ENCODE measurements around the gene PHYKPL.
"Not testable (repeated sequence)": the region's sequence is repeated elsewhere in the genome, so short reads cannot be mapped to it uniquely, and the experiment has no call there.

The PHYKPL gene

GRCh38 chr5:178206166-178207101 lies 26.2 kb downstream of the PHYKPL start:
- no peak for DNase-seq (ENCODE audit: low read depth)

GRCh38 chr5:178205749-178206047 lies 26.9 kb downstream of the PHYKPL start:
- DNase-seq (ENCODE audit: low read depth) = no peak

GRCh38 chr5:178204935-178205748 lies 27.5 kb downstream of the PHYKPL start:
- peak; percentile 55 for DNase-seq (ENCODE audit: low read depth)

DNA sequence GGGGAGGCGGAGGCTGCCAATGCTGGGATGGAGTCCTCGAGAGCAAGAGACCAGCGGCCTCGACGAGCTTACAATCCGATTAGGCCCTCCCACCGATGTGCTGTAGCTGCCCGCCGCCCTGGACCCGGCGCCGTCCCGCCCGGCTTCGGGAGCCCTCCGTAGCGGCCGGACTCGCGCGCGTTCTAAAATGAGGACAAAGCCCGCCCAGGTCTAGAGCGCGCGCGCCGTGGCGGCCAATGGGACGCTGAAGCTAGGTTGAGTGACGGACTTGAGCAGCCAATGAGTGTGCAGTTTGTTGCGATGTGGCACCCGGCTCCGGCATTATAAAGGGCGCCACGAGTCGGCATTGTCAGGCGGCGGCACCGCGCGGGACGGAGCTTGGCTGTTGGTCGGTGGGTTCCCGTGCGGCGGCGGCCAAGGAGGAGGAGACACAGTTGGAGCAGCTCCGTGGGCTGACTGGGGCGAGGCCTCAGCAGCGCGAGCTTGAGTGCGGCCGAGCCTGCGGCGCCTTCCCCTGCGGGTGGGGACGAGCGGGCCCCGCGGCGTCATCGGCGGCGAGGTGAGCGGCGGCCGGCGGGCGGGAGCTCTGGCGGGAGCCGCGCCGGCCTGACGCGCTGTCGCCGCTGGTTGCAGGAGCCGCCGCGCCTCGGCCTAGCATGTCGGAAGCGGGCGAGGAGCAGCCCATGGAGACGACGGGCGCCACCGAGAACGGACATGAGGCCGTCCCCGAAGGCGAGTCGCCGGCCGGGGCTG lies 28.2 kb downstream of the PHYKPL start, which contains the start of gene HNRNPAB:
Gene HNRNPAB, plus strand, starts transcription at position 352 of the 753 bp plus-strand sequence. Its CDS starts 305 bp downstream, at position 657.
- peak; percentile 92 for DNase-seq (ENCODE audit: low read depth)

- DNase-seq (ENCODE audit: low read depth) = no peak
These were observed 28.9 kb downstream of the PHYKPL start for GRCh38 chr5:178203670-178204181.

- no peak for DNase-seq (ENCODE audit: low read depth)
These were observed 30.1 kb downstream of the PHYKPL start for GRCh38 chr5:178202541-178202940.

DNA sequence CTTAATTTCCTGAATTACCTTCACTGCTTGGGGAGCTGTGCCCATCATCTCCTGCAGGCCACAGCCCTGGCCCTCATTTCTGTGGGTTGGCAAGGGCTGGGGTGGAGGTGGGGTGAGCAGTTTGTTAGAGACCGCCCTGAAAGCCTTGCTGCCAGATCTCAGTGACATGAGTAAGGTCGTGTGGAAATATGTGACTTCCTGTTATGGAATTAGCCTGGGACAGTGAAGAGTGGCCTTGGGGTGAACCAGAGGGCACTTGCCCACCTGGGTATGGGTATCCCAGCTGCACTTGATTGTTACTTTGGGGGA lies 30.7 kb downstream of the PHYKPL start:
- no peak for DNase-seq (ENCODE audit: low read depth)

GRCh38 chr5:178201221-178201926 lies 31.2 kb downstream of the PHYKPL start:
- no peak for DNase-seq (ENCODE audit: low read depth)

- no peak for DNase-seq (ENCODE audit: low read depth)
These were observed 32.8 kb downstream of the PHYKPL start for GRCh38 chr5:178199581-178200434.

GRCh38 chr5:178198706-178199105 lies 33.9 kb downstream of the PHYKPL start:
- no peak for DNase-seq (ENCODE audit: low read depth)

GRCh38 chr5:178198151-178198550 lies 34.5 kb downstream of the PHYKPL start:
- DNase-seq (ENCODE audit: low read depth) = not testable (repeated sequence)

GRCh38 chr5:178196986-178197385 lies 35.6 kb downstream of the PHYKPL start:
- DNase-seq (ENCODE audit: low read depth) = no peak

GRCh38 chr5:178196281-178196812 lies 36.3 kb downstream of the PHYKPL start:
- no peak for DNase-seq (ENCODE audit: low read depth)

GRCh38 chr5:178194026-178194425 lies 38.6 kb downstream of the PHYKPL start:
- DNase-seq (ENCODE audit: low read depth) = no peak

GRCh38 chr5:178193251-178193809 lies 39.3 kb downstream of the PHYKPL start:
- DNase-seq (ENCODE audit: low read depth) = no peak

DNA sequence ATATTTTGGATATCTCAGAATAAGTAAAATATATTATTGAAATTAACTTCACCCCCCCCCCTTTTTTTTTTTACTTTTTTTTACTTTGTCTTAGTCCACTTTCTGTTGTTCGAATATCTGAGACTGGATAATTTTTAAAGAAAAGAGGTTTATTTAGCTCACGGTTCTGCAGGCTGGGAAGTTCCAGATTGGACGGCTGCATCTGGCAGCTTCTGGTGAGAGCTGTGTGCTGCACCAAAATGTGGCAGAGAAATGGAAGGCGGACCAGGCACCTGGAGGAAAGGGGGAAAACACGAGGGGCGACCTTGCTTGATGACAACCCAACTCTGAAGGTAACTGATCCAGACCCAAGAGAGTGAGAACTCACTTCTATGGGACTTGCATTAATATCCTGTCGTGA lies 39.8 kb downstream of the PHYKPL start:
- no peak for DNase-seq (ENCODE audit: low read depth)

GRCh38 chr5:178192244-178192643 lies 40.4 kb downstream of the PHYKPL start:
- no peak for DNase-seq (ENCODE audit: low read depth)

- no peak for DNase-seq (ENCODE audit: low read depth)
These were observed 40.9 kb downstream of the PHYKPL start for GRCh38 chr5:178191661-178192060.

- DNase-seq (ENCODE audit: low read depth) = no peak
These were observed 43.2 kb downstream of the PHYKPL start for GRCh38 chr5:178189433-178189832.

DNA sequence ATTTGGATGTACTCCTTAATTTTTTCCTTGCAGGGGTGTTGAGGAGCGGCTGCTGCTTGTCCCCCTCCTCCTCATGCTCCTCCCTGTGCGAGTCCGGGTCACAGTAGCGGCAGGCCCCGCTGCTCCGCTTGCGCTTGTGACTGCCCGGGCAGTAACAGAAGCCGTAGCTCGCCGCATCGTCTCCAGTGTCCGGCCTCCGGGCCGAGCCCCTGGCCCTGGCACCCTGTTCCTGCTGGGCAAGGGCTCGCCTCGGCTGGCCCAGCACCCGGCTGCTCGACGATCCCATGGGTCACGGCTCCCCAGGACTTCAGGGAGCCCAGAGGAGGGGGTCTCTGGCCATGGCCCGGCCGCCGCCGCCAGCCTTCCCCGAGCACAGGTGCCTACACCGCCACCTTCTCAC lies 45.6 kb downstream of the PHYKPL start, which contains the start of gene GMCL2:
Gene GMCL2, minus strand, starts transcription at position 358 of the 400 bp plus-strand sequence. Its CDS starts 72 bp downstream, at position 286.
- no peak for DNase-seq (ENCODE audit: low read depth)

Data from stimulated activated CD8-positive, alpha-beta memory T cell treated with anti-CD3 and anti-CD28 coated beads, Interleukin-12 subunit alpha, Interleukin-12 subunit beta, amount 100 ng/mL, for 1 hour (primary cell).